Stimulated activated CD8-positive, alpha-beta memory T cell treated with anti-CD3 and anti-CD28 coated beads, Interleukin-2, amount 100 ng/mL, for 1 hour (primary cell): Measurements from ENCODE around the gene DBNDD2.

Experiments used
- DNase-seq, 2 donors: peaks; one replicate each; pipeline ENCODE4 v3.0.0-alpha.2; 2020; ENCODE audit warnings: low read depth in 2 of 2

Gene DBNDD2

GRCh38 chr20:45378191-45378590 lies 29.9 kb upstream of the DBNDD2 start, which contains the start of gene TP53TG5:
Gene TP53TG5, minus strand, starts transcription at chr20:45378325. Its CDS starts 89 bp downstream, at chr20:45378236.
- DNase-seq: no peak

DNA sequence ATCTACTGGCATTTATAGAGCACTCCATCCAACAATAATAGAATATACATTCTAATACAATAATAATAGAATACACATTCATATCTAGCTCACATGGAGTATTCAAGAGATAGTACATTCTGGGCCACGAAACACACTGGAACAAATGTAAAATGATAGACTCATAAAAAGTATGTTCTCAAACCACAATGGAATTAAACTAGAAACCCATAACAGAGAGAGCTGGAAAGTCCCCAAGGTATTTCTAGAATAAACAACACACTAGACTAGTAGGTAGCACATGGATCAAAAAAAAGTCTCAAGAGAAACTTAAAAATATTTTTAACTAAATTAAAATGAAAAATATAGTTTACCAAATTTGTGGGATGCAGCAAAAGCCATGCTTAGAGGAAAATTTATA lies 20.8 kb upstream of the DBNDD2 start:
- no peak for DNase-seq

DNA sequence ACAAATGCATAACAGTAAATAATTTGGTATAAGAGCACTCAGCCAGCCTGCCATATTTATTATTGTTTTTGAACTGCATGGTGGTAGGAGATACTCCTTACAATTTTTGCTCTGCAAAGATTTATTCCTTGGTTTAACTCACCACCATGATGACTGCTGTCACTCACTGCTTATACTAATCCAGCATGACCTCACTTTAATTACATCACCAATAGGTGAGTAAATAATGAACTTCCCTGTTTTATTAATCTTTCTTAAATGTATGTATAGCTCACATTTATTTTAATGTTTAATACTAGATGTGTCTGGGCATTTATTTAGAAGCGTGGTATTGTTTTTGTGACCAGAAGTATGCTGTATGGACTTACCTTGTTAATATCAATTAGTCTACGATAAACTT lies 17.2 kb upstream of the DBNDD2 start:
- DNase-seq: no peak

GRCh38 chr20:45391559-45391958 lies 16.5 kb upstream of the DBNDD2 start:
- no peak for DNase-seq

- DNase-seq: no peak
These were observed 15.4 kb upstream of the DBNDD2 start for GRCh38 chr20:45392733-45393132.

- DNase-seq: no peak
These were observed 13.6 kb upstream of the DBNDD2 start for GRCh38 chr20:45394221-45395113.

GRCh38 chr20:45395114-45395415 lies 13.0 kb upstream of the DBNDD2 start:
- no peak for DNase-seq

DNA sequence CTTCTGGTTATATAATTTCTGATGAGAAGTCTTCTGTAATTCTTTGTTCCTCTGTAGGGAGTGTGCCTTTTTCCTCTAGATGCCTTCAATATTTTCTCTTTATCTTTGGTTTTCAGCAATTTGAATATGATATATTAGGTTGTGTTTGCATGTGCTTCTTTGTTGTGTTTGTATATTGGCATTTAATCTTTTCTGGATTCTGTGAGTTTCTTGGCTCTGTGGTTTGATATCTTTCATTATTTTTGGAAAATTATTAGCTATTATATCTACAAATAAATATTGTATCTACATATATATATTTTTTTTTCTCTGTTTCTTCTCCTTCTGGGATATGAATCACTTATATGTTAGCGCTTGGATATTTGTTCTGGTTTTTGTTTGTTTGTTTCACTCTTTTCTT lies 9.1 kb upstream of the DBNDD2 start:
- DNase-seq: no peak

DNA sequence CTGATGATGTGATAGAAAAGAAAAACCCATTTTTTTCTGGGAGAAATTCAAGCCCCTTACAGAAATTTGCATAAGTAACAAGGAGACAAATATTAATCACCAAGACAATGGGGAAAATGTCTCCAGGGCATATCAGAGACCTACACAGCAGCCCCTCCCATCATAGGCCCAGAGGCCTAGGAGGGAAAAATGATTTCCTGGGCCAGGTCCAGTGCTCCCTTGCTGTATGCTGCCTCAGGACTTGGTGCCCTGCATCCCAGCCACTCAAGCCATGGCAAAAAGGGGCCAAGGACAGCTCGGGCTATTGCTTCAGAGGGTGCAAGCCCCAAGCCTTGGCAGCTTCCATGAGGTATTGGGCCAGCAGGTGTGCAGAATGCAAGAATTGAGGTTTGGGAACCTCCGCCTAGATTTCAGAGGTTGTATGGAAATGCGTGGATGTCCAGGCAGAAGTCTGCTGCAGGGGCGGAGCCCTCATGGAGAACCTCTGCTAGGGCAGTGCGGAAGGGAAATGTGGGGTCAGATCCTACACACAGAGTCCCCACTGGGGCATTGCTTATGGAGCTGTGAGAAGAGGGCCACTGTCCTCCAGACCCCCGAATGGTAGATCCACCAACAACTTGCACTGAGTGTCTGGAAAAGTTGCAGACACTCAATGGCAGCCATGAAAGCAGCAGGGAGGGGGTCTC lies 7.6 kb upstream of the DBNDD2 start:
- no peak for DNase-seq

- no peak for DNase-seq
These were observed 5.1 kb upstream of the DBNDD2 start for GRCh38 chr20:45402946-45403345.

DNA sequence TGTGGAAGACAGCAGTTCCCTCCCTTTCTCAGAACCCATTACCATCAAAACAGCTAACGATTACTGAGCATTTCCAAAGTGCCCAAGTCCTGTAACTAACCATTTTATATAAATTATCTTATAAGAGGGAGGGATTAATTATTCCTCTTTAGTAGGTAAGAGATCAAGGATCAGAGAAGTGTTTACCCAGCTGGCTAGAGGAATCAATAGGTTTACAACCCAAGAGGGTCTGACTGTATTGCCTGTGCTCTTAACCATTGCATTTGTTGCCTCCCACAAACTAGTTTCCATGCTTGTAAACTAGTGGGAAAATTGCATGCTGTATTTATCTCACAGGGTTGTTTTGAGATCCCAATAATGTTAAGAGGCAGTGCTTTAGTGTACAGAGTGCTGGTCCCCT lies 3.7 kb upstream of the DBNDD2 start:
- no peak for DNase-seq

GRCh38 chr20:45405571-45406259 lies 2.4 kb upstream of the DBNDD2 start:
- DNase-seq: no peak

GRCh38 chr20:45406260-45407066 lies 1.6 kb upstream of the DBNDD2 start:
- peak in 1 of 2 donors; percentile 19 for DNase-seq

DNA sequence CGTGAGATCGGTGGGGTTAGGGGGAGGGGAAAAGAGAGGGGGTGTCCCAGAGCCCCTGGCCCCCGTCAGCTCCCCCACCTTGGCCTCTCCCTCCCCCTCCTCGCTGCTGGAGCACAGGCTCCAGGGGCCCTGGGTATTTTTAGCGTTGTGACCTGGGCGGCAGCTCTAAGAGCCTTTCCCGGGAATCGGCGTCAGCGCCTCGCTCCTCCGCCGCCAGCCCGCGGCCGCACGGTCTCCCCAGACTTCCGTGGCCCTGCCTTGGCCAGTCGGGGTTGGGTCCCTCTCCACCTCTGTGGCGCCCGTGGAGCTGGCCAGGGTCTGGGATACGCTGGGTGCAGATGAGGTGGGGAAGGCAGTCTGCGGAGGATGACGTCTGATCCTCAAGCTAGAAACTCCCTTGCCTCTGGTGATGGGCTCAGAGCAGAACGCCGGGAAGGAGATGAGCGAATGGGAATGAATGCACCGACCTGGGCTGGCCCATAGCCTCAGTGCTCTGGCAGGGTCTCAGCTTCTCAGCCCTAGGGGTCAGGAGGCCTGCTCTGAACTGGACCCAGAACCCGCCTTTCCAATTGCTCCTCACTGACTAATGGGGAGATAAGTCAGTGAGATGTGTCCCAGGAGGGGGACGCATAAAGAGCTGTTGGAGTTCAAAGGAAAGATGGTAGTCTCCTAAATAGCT lies 883 bp upstream of the DBNDD2 start:
- no peak for DNase-seq

- no peak for DNase-seq
These were observed 641 bp downstream of the DBNDD2 start for GRCh38 chr20:45408646-45409213.

DNA sequence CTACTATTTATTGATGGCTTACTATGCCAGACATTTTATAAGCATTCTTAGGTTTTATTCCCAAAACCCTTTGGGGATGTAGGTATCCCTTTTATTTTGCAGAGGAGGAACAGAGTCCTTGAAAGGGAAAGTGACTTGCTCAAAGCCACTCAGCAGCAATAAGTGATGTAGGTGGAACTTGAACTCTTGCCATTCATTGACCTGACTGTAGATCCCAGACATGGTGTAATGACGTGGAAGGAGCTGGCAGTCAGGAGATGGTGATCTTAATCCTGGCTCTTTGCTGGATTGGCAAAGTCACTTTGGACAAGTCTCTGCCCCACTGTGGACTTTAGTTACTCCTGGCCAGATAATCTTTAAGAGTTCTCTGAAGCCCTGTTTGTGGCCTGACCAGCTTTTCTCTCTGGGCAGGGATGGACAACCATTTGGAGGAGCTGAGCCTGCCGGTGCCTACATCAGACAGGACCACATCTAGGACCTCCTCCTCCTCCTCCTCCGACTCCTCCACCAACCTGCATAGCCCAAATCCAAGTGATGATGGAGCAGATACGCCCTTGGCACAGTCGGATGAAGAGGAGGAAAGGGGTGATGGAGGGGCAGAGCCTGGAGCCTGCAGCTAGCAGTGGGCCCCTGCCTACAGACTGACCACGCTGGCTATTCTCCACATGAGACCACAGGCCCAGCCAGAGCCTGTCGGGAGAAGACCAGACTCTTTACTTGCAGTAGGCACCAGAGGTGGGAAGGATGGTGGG lies 1.6 kb downstream of the DBNDD2 start:
- DNase-seq: no peak

DNA sequence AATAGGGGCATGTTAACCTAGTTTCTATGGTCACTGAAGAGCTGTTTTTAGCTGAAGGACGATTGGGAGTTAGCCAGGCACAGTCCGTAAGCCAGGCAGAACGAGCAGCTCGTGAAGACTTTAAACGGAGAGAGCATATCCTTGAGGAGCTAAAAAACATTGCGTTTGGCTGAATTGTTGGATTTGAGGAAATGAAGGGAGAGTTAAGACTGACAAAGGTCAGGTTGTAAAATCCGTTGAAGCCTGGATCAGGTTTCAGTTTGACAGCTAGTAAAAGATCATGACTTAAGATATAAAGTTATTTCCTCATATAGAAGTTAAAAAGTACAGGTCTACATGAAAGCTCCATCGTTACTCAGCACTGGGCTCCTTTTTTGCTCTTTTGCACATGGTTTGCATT lies 2.8 kb downstream of the DBNDD2 start:
- DNase-seq: no peak

GRCh38 chr20:45412653-45413052 lies 4.6 kb downstream of the DBNDD2 start:
- no peak for DNase-seq

DNA sequence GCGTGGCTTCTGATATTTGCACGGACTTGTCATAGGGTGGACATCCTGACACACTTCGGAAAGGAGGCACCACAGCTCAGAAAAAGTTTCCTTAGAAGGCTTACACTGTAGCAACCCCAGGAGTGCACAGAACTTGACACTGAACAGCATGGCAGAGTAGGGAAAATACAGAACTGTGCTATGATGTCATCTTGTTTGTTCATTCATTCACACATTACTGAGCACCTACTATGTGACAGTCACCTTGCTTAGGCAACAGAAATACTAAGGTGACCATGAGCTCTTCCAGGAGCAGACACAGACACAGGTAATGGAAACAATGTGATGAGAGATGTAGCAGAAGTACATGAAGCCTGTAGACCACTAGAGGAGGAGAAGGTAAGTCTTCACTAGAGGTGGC lies 5.4 kb downstream of the DBNDD2 start:
- no peak for DNase-seq
